ENCODE data around the gene EFNB2.

Gene EFNB2

DNA sequence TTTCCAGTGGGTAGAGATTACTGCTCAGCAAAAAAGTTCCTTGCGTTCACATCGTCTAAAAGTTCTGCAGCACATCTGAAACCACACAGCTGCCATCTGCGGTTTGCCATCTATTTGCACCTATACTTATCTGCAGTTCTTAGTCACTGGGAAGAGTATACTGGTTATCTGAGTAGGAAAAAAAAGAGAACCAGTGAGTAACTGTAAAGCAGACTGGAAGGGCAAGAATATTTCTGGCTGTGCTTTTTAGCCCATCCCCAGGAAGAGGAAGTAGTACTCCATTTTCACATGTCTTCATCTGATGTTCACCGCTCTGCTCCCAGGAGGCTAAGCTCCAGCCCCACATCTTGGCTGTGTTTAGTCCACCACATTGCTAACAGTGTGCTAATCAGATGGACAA is 35.6 kb downstream of the EFNB2 start:
- DNase-seq (ENCODE audit: low spot score) = no peak

DNA sequence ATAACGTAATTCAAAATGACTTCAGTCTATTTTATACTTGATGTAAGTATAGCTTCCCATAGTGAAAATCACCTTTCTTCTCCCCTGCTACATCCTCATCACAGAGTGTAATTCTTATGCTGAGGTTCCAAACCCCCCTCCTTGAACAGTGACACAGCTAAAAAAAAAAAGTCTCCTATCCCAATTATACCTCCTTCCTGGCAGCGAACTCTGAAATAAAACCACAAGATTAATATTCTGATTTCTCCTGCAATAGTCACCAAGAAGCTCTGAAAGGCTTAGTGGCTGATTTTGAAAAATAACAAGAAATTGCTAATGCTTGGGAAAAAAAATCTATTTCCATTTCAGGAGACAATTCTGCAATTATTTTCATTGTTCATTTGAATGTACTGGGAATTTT is 36.3 kb downstream of the EFNB2 start:
- no peak for DNase-seq (ENCODE audit: low spot score)

DNA sequence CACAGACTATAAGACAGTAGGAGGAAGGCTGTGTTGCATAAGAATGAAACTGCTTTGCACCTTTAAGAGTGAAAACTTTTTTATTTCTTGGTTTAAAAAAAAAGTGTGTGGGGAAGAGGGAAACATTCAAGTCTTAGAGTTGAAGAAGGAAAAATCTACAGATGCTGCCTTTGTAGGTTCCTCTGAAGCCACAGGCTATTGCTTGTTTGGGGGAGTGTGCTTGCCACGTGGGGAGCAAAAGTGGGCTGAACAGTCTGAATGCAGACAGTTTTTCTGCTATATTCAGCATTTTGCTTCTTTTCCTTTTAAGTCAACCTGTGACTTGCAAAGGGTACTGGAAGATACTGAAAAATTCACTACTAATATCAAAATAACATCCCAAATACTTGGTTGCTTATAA is 36.9 kb downstream of the EFNB2 start:
- DNase-seq (ENCODE audit: low spot score) = no peak

DNA sequence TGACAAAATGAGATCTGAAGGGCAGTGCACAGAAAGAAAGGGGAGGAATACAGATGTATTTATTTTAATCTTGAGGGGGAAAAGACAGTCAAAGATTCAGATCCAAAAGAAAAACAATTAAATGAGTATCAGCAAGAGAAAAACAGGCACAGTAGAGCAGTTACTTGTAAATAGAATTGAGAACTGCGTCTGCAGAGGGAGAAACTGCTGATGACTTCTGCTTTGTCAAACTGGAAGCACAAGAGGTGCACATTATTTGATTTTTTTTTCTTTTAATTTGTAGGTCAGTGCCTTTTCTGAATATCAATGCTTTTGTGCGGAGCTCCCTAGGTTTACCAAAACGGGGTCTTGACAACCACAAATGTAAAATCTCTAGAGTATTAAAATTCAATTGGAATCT is 37.3 kb downstream of the EFNB2 start:
- no peak for DNase-seq (ENCODE audit: low spot score)

DNA sequence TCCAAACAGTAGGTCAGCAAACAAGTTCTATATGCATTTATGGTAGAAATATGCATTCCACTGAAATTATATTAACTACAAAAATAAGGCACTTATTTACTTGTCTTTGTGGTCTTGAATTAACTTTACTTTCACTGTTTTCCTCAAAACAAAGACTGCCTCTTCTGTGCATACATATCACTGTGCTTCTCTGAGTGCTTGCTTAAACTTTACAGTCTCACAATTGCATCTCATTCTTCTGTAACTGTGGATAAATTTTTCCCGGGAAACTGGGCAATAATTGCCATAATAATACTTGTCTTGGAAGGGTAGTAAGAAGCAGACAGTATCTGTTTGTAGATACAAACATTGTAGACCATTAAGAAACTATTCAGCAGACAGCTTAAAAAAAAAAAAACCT is 38.4 kb downstream of the EFNB2 start:
- DNase-seq (ENCODE audit: low spot score) = no peak

DNA sequence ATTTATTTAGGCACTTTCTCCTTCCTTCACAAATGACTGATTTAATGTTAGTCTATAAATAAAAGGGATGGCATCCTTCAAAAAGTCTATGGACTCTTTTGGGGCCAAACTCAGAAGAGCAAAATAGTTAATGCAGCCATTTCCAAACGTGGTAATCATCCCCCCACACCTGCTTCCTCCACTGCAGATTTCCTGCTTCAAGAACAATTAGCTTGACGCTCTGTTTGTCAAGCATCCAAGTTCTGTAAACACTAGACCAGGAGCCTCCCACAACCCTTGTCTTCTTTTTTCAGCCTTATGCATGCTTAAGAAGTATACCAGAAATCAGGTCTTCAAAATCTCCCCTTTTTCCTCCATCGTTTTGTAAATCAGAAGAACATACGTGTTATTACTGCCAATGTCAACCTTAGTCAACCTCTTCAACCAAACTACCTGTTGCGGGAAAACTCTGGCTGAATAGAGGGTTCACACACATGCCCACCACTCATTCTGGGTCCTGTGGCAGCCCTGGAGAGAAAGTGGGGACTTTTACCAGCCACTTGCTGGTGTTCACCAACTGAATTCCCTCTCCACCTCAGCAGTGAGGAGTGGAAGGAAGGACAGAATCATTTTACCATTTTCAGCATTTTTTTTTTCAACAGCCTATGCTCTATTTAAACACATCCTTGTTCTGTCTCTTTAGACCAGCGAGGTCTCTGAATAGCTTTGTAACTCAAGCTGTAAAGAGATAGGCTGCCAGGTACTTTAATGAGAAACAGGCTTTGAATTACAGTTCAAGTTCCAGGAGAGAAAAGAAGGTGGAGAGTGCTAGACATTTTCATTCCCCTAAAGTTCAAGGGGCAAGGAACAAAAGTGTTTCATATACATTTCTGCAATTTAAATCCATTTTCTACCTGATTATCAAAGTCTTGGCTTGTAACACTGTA is 39.1 kb downstream of the EFNB2 start:
- DNase-seq (ENCODE audit: low spot score) = no peak

- DNase-seq (ENCODE audit: low spot score) = no peak
Measured at GRCh38 chr13:106494936-106495335, 40.5 kb downstream of the EFNB2 start.

GRCh38 chr13:106494506-106494905 is 41.0 kb downstream of the EFNB2 start:
- DNase-seq (ENCODE audit: low spot score) = no peak

DNA sequence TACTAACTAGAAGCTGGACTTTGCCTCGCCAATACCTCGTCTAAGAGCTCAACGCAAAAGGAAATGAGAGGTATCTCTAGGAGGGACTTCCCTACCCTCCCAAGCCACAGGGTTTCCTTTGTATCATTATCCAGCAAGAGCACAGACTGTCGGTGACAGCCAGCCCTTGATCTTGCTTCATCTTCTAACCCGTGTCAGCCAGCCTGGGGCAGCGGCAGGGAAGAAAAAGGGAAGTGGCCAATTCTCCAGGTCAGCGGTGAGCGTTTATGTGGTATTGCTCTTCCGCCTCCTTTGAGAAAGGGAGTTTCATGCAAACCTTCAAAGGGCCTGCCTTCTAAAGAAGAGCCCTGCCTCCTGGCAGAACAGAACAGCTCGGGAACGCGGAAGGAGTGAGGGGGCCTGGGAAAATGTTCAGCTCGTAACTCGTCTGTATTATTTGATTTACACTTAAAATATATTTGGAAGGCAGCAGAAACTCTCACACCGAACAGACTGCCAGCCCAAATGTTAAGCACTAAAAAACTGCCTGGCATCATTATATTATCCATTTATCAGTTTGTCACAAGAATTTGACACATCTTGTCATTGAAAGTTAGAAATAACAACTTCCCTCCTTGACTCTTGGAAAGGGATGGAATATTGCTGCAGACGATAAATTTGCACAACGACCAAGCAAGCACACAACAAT is 41.8 kb downstream of the EFNB2 start:
- DNase-seq (ENCODE audit: low spot score) = peak; percentile 10

- DNase-seq (ENCODE audit: low spot score) = no peak
Measured at GRCh38 chr13:106492588-106493475, 42.6 kb downstream of the EFNB2 start.

GRCh38 chr13:106491928-106492587 is 43.4 kb downstream of the EFNB2 start:
- DNase-seq (ENCODE audit: low spot score) = no peak

DNA sequence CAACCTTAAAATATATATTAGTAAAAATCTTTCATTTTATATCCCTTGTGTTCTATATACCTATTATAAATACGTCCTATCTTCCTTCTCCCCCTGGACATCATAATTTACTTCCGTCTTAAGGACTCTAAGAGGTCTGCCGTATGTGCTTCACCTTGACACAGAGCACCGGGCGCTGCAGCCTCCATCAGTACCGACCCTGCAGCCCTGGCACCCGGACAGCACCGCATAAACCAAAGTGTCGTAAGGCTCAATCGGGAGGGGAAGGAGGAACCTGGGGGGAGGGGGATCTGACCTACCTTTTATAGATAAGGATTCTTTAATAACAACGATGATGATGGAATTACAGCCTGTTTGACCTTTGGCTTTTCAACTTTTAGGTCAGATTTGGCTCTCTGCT is 44.0 kb downstream of the EFNB2 start:
- DNase-seq (ENCODE audit: low spot score) = no peak

DNA sequence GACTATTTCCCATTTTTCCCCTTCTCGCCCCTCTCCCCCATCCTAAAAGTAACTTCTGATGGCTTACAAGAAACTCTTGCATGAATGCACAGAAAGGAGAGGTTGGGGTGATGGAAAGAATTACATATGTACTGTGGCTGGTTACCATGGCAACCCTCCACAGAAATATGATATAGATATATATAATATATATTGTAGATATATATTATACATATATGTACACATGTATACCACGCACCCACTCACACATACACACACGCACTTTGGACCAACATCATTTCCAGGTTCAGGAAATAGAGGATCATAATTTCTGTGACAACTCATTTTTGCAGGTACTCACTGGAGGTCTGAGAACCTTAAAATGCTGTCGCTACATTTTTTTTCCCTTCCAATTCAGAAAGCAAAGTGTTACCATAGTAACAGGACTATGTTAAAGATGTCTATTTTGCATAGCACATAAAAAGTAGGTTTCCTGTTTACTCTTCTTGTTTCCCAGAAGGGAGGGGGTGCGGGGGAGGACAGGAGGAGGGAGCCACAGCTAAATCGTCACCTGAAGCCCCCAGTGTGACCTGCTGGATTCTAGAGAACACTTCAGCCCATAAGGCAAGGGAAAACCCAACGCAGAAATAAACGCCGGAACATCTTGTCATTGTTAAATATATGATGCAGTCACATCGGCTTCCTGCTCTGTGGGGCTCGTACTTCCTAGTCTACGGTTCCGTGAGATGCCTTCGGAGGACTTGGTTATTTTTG is 44.7 kb downstream of the EFNB2 start:
- peak; percentile 7 for DNase-seq (ENCODE audit: low spot score)

DNA sequence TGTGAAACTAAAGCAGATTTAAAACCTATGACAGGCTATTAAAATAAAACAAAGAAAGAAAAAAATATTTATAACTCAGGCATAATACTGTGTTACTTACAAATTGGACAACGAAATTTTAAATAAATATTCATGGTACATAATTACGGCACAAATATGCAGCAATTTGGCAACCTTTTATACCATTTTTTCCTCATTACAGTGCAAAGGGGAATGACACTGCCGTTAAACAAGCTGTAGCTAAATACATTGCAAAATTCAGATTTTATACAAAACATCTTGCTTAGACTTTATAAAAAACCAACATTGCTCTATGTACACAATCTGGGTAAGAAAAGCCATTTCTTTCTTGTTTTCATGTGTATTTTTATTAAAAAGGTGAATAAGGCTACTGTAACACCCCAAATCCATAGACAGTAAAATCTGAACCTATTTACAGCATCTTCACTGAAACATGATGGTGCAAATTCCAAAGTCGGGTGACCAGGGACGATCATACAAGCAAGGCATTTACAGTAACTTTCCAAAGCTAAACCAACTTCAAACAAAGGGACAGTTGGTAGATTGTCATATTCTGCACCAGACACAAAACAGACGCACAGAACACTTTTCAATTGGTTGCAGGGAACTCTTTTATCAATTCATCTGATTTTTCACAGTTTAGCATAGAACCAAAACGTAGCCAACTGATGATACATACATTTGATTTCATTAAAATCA is 45.5 kb downstream of the EFNB2 start:
- no peak for DNase-seq (ENCODE audit: low spot score)

DNA sequence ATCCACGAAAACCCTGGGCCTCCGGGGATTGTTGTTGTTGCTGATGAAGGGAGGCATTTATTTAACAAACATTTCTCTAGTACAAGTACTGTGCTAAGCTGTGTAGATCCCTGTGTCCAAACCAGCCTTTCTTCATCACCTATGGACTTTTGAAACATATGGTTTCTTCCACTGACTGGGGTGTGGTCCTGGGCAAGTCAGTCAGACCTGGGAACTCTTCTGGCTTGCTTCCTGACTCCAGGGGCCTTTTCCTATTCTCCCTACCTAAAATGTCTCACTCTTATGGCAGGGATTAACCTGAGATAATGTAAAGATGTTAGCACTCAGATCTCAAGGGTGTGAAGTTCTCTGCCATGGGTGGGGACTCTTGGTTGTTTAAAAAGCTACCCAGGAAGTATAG is 46.8 kb downstream of the EFNB2 start:
- no peak for DNase-seq (ENCODE audit: low spot score)

- no peak for DNase-seq (ENCODE audit: low spot score)
Measured at GRCh38 chr13:106488076-106488475, 47.4 kb downstream of the EFNB2 start.

DNA sequence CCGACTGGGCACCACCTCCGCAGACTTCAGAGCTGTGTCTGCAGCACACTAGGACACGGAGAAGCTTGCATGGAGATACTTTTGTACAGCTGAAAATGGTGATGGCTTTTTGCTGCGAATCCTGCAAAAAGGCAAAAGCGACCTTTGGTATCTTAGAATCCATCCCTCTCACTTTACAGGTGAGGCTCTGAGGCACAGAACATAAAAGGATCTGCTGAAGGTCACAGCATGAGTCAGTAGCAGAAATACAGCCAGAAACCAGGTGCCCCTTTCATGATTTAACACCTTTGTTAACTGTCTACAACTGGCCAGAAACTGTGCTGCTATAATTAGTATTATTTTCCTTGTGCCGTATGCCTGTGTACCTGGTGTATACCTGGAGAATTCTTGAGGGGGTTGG is 48.3 kb downstream of the EFNB2 start:
- no peak for DNase-seq (ENCODE audit: low spot score)

- DNase-seq (ENCODE audit: low spot score) = no peak
Measured at GRCh38 chr13:106486287-106486686, 49.2 kb downstream of the EFNB2 start.

DNA sequence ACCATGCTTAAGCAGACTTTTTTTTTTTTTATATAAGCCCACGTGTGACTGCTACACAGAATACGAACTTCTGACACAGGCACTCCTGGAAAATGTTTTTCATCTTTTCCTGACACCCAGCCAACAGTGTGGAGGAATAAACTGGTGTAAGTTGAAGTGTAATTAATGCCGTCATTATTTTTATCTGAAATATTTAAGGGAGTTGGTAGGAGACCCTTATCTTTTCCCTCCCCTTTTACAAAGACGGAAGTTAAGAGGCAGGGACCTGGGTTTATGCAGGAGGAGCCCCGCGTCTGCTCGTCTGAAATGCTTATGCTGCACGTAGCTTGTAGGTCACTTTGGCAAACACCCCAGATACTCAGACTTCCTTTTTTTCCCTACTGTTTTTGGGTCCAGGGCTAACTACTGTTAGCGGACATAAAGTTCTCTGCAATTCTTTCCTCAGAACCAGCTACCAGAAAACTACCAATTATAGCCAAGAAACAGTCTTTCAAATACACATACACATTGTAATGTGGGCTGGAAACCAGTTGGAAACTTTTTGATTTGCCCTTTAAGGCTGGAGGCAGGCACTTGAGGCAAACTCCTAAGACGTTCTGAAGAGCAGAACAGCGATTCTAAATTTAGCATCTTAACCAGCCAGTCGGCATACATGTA is 50.8 kb downstream of the EFNB2 start:
- no peak for DNase-seq (ENCODE audit: low spot score)

DNA sequence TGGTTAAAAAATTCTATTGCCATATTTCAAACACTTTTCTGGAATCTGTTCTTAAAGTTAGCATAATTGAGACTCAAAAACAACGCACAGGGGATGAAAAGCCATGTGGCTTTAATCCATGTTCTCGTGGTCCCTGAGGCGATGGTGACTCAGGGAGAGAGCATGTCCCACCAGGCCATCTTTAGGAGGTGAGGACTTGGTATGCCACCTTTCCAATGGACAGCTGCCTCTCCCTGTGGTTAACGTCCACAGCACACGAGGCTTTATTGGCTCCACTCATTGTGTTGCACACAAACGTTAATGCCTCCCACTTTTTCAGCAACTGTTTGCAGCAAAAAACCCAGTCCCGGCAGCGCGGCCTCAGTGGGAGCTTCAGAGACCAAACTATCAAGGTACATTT is 51.4 kb downstream of the EFNB2 start:
- DNase-seq (ENCODE audit: low spot score) = no peak

Data from CD4-positive, alpha-beta T cell treated with Interleukin-2 at 100 ng/mL for 4 hours (primary cell).